Endodermal cell (in vitro differentiated cells): ENCODE measurements around the gene VAV3. TPM values are rescaled to one million over a fixed set of nuclear protein-coding genes. Genes with fewer than 3 reads are reported as not detected.

Experiments used
- DNase-seq: peaks from one replicate; pipeline ENCODE4 v3.0.0-alpha.2; 2017
- H3K27ac ChIP-seq: 2 replicates; pipeline ENCODE4 v1.5.1; 2013; ENCODE audit warnings: mild to moderate bottlenecking, low read depth, low read length, moderate library complexity
- H3K27me3 ChIP-seq: 2 replicates; pipeline ENCODE4 v1.6.1; 2013; ENCODE audit warnings: mild to moderate bottlenecking, low read length, moderate library complexity; ENCODE audit not compliant: insufficient read depth, control insufficient read depth, poor library complexity, severe bottlenecking
- H3K36me3 ChIP-seq: 2 replicates; pipeline ENCODE4 v1.7.0; 2013; ENCODE audit warnings: mild to moderate bottlenecking, low read length, moderate library complexity; ENCODE audit not compliant: control insufficient read depth, insufficient read depth
- H3K4me1 ChIP-seq: one replicate; pipeline ENCODE4 v1.7.0; 2013; ENCODE audit warnings: low read length; ENCODE audit not compliant: control insufficient read depth, insufficient read depth
- H3K4me3 ChIP-seq: 2 replicates; pipeline ENCODE4 v1.5.1; 2013; ENCODE audit warnings: mild to moderate bottlenecking, low read length, moderate library complexity
- H3K9ac ChIP-seq: 2 replicates; pipeline ENCODE4 v1.6.1; 2013; ENCODE audit warnings: mild to moderate bottlenecking, low read length, moderate library complexity; ENCODE audit not compliant: poor library complexity, severe bottlenecking; ENCODE audit errors: extremely low read depth
- H3K9me3 ChIP-seq: 2 replicates; pipeline ENCODE4 v1.6.1; 2013; ENCODE audit warnings: mild to moderate bottlenecking, low read length, moderate library complexity; ENCODE audit not compliant: control insufficient read depth
- H3K27ac Mint-ChIP-seq: 2 replicates; pipeline ENCODE4 v1.8.0; 2020; ENCODE audit warnings: mixed read lengths
- H3K27me3 Mint-ChIP-seq: 2 replicates; pipeline ENCODE4 v1.8.0; 2021; ENCODE audit warnings: mild to moderate bottlenecking, mixed read lengths; ENCODE audit not compliant: insufficient read depth
- H3K36me3 Mint-ChIP-seq: 2 replicates; pipeline ENCODE4 v1.8.0; 2020; ENCODE audit warnings: low read depth, mixed read lengths
- H3K4me1 Mint-ChIP-seq: 2 replicates; pipeline ENCODE4 v1.8.0; 2020; ENCODE audit warnings: mixed read lengths
- H3K4me3 Mint-ChIP-seq: 2 replicates; pipeline ENCODE4 v1.8.0; 2020; ENCODE audit warnings: mild to moderate bottlenecking, moderate library complexity, mixed read lengths
- H3K9me3 Mint-ChIP-seq: 2 replicates; pipeline ENCODE4 v1.8.0; 2020; ENCODE audit warnings: mild to moderate bottlenecking, mixed read lengths
- WGBS, 2 experiments: methylation state at CpG; one replicate each; pipeline versions ENCODE4 v1.1.5 to v1.1.7; 2013; ENCODE audit warnings: missing lambda C conversion rate in 2 of 2, mixed read lengths in 1 of 2; ENCODE audit not compliant: insufficient coverage in 1 of 2, insufficient read length in 1 of 2; 5-methylcytosine and 5-hydroxymethylcytosine counted together
- total RNA-seq, 2 donors: library from RNA; stranded (reverse); fragmentation: NEBNext Ultra II Directional in 1 of 2; extraction: Animal tissue kit (Norgen Biotek cat#: 25700) in 1 of 2; gene quantifications; 2 replicates in 1 of 2; 3 replicates in 1 of 2; pipeline ENCODE4 v1.2.1, GENCODE V29; 2021
- TF ChIP-seq, protein P1 (sequence below): fragments of 200-600 bp; sonication (generic); conservative IDR thresholded peaks from 2 replicates; pipeline ENCODE4 v1.5.0; 2021; ENCODE audit warnings: antibody characterized with exemption, mild to moderate bottlenecking

VAV3 gene
- total RNA-seq, 2 donors from 2014 or later, result 6.9 to 9.6 TPM

GRCh38 chr1:107879346-107879745 is 85.6 kb downstream of the VAV3 start:
- no peaks in the 10 kb centered on the region for H3K27me3 ChIP-seq
- no peak overlapping the region for H3K27ac Mint-ChIP-seq
- H3K36me3 ChIP-seq, result no peaks in the 10 kb centered on the region
- no peak overlapping the region for H3K9ac ChIP-seq
- DNase-seq, result no peak
- H3K27ac ChIP-seq, result no peak overlapping the region
- no peaks in the 10 kb centered on the region for H3K27me3 Mint-ChIP-seq
- no peaks in the 10 kb centered on the region for H3K9me3 ChIP-seq
- H3K36me3 Mint-ChIP-seq, result no peaks in the 10 kb centered on the region
- peaks cover 16% of the 10 kb centered on the region for H3K4me1 Mint-ChIP-seq
- H3K9me3 Mint-ChIP-seq, result no peaks in the 10 kb centered on the region
- TF ChIP-seq, protein P1, sequence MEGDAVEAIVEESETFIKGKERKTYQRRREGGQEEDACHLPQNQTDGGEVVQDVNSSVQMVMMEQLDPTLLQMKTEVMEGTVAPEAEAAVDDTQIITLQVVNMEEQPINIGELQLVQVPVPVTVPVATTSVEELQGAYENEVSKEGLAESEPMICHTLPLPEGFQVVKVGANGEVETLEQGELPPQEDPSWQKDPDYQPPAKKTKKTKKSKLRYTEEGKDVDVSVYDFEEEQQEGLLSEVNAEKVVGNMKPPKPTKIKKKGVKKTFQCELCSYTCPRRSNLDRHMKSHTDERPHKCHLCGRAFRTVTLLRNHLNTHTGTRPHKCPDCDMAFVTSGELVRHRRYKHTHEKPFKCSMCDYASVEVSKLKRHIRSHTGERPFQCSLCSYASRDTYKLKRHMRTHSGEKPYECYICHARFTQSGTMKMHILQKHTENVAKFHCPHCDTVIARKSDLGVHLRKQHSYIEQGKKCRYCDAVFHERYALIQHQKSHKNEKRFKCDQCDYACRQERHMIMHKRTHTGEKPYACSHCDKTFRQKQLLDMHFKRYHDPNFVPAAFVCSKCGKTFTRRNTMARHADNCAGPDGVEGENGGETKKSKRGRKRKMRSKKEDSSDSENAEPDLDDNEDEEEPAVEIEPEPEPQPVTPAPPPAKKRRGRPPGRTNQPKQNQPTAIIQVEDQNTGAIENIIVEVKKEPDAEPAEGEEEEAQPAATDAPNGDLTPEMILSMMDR, result no peak
- H3K4me1 ChIP-seq, result no peaks in the 10 kb centered on the region
- H3K4me3 Mint-ChIP-seq, result no peak overlapping the region
- 84% methylated on average over 1 of the region's 1 CpG; no CpG with 5 or more reads in 1 of the 2 experiments for WGBS, 2 experiments
- H3K4me3 ChIP-seq, result no peak overlapping the region

- Histone ChIP-seq H3K36me3 (no peaks in the 10 kb centered on the region), H3K4me1 (no peaks in the 10 kb centered on the region), H3K27ac (no peak overlapping the region), H3K27me3 (no peaks in the 10 kb centered on the region), H3K4me3 (no peak overlapping the region), H3K9me3 (no peaks in the 10 kb centered on the region), H3K9ac (no peak overlapping the region)
- WGBS, 2 experiments, result 96 to 100% methylated on average over 1 of the region's 1 CpG
- Mint-ChIP-seq H3K4me1 (peaks cover 16% of the 10 kb centered on the region), H3K4me3 (no peak overlapping the region), H3K27me3 (no peaks in the 10 kb centered on the region), H3K36me3 (peaks cover 3% of the 10 kb centered on the region), H3K9me3 (no peaks in the 10 kb centered on the region), H3K27ac (no peak overlapping the region)
- DNase-seq, result no peak
- TF ChIP-seq, protein P1, result no peak
These were observed 87.2 kb downstream of the VAV3 start for GRCh38 chr1:107877745-107878144.

- H3K4me3 ChIP-seq, result no peak overlapping the region
- no peaks in the 10 kb centered on the region for H3K27me3 Mint-ChIP-seq
- H3K4me1 Mint-ChIP-seq, result peaks cover 16% of the 10 kb centered on the region
- no peaks in the 10 kb centered on the region for H3K9me3 Mint-ChIP-seq
- TF ChIP-seq, protein P1, result no peak
- no peaks in the 10 kb centered on the region for H3K4me1 ChIP-seq
- peaks cover 3% of the 10 kb centered on the region for H3K36me3 Mint-ChIP-seq
- no peak overlapping the region for H3K27ac Mint-ChIP-seq
- H3K27me3 ChIP-seq, result no peaks in the 10 kb centered on the region
- no peaks in the 10 kb centered on the region for H3K36me3 ChIP-seq
- H3K9me3 ChIP-seq, result no peaks in the 10 kb centered on the region
- no peak overlapping the region for H3K4me3 Mint-ChIP-seq
- DNase-seq, result no peak
- no peak overlapping the region for H3K9ac ChIP-seq
- H3K27ac ChIP-seq, result no peak overlapping the region
- WGBS, 2 experiments, result 61 to 67% methylated on average over 1 to 2 of the region's 2 CpGs
These were observed 87.9 kb downstream of the VAV3 start for GRCh38 chr1:107877092-107877491.
